GM23338 (cell line): ENCODE data around the gene TENM3. TPM values are rescaled to one million over a fixed set of nuclear protein-coding genes. Genes with fewer than 3 reads are reported as not detected.

Experiments used
- ATAC-seq: fragments of 200-7000 bp; cut with Tn5 transposase; 3 replicates; pipeline ENCODE4 v1.9.1; 2020
- DNase-seq: peaks from one replicate; pipeline ENCODE4 v3.0.0-alpha.2; 2015; ENCODE audit warnings: low spot score
- H2AFZ ChIP-seq: fragments of 200-600 bp; sonication (generic); 2 replicates; pipeline ENCODE4 v1.8.0; 2016; ENCODE audit warnings: antibody characterized with exemption, mild to moderate bottlenecking, moderate library complexity
- H3F3A ChIP-seq: fragments of 200-600 bp; sonication (generic); replicated peaks from 2 replicates; pipeline ENCODE4 v1.8.0; 2017; ENCODE audit warnings: antibody characterized with exemption, mixed run types, low read depth
- H3K27ac ChIP-seq: fragments of 200-600 bp; sonication (generic); 2 replicates; pipeline ENCODE4 v1.6.1; 2016; ENCODE audit warnings: low read depth
- H3K27me3 ChIP-seq: fragments of 200-600 bp; sonication (generic); 2 replicates; pipeline ENCODE4 v1.8.0; 2016; ENCODE audit warnings: mild to moderate bottlenecking, mixed run types, moderate library complexity; ENCODE audit not compliant: insufficient read depth
- H3K36me3 ChIP-seq: fragments of 200-600 bp; sonication (generic); 2 replicates; pipeline ENCODE4 v1.8.0; 2016; ENCODE audit warnings: mild to moderate bottlenecking; ENCODE audit not compliant: insufficient read depth
- H3K4me1 ChIP-seq: fragments of 200-600 bp; sonication (generic); 2 replicates; pipeline ENCODE4 v1.8.0; 2016; ENCODE audit warnings: mild to moderate bottlenecking, moderate library complexity; ENCODE audit not compliant: insufficient read depth
- H3K4me2 ChIP-seq: fragments of 200-600 bp; sonication (generic); 2 replicates; pipeline ENCODE4 v1.7.1; 2017; ENCODE audit warnings: mixed run types
- H3K4me3 ChIP-seq: fragments of 200-600 bp; sonication (generic); 2 replicates; pipeline ENCODE4 v1.6.1; 2016; ENCODE audit warnings: mixed run types
- H3K79me2 ChIP-seq: fragments of 200-600 bp; sonication (generic); replicated peaks from 2 replicates; pipeline ENCODE4 v1.8.0; 2017; ENCODE audit warnings: mild to moderate bottlenecking; ENCODE audit not compliant: insufficient read depth
- H3K9me2 ChIP-seq: fragments of 200-600 bp; sonication (generic); 2 replicates; pipeline ENCODE4 v1.8.0; 2017; ENCODE audit not compliant: insufficient read depth
- H4K20me1 ChIP-seq: fragments of 200-600 bp; sonication (generic); replicated peaks from 2 replicates; pipeline ENCODE4 v1.8.0; 2017; ENCODE audit warnings: mild to moderate bottlenecking; ENCODE audit not compliant: insufficient read depth
- H3K27ac Mint-ChIP-seq: 2 replicates; pipeline ENCODE4 v1.8.0; 2020; ENCODE audit warnings: inconsistent platforms, mild to moderate bottlenecking, moderate library complexity, mixed read lengths
- H3K27me3 Mint-ChIP-seq: 3 replicates; pipeline ENCODE4 v1.8.0; 2022; ENCODE audit warnings: low read depth, mild to moderate bottlenecking, moderate library complexity, mixed read lengths, inconsistent platforms; ENCODE audit not compliant: insufficient read depth, poor library complexity
- H3K36me3 Mint-ChIP-seq: 3 replicates; pipeline ENCODE4 v1.8.0; 2021; ENCODE audit warnings: low read depth, mild to moderate bottlenecking, inconsistent platforms, moderate library complexity, mixed read lengths
- H3K4me1 Mint-ChIP-seq: 3 replicates; pipeline ENCODE4 v1.8.0; 2020; ENCODE audit warnings: mild to moderate bottlenecking, inconsistent platforms, mixed read lengths
- H3K4me3 Mint-ChIP-seq: 3 replicates; pipeline ENCODE4 v1.8.0; 2021; ENCODE audit warnings: moderate library complexity, mild to moderate bottlenecking, inconsistent platforms, mixed read lengths
- H3K9me3 Mint-ChIP-seq: 3 replicates; pipeline ENCODE4 v1.8.0; 2020; ENCODE audit warnings: moderate library complexity, mild to moderate bottlenecking, inconsistent platforms, mixed read lengths
- CREB1 ChIP-seq: fragments of 250-450 bp; sonication (Bioruptor Pico); IDR thresholded peaks from 2 replicates; pipeline ENCODE4 v1.5.0; 2020; ENCODE audit warnings: low read depth, mild to moderate bottlenecking, moderate library complexity
- EZH2 ChIP-seq: fragments of 200-600 bp; sonication (generic); IDR thresholded peaks from one replicate; pipeline ENCODE4 v1.8.0; 2017; ENCODE audit warnings: antibody characterized with exemption, mild to moderate bottlenecking, low read depth; ENCODE audit not compliant: unreplicated experiment
- JUNB ChIP-seq: IDR thresholded peaks from one replicate; pipeline ENCODE4 v1.6.1; 2016; ENCODE audit warnings: antibody characterized with exemption; ENCODE audit not compliant: unreplicated experiment
- NANOG ChIP-seq: IDR thresholded peaks from 2 replicates; pipeline ENCODE4 v1.6.1; 2016; ENCODE audit warnings: antibody characterized with exemption, borderline replicate concordance
- POLR2AphosphoS5 ChIP-seq: IDR thresholded peaks from 2 replicates; pipeline ENCODE4 v1.6.1; 2016; ENCODE audit warnings: antibody characterized with exemption, low read depth
- STAT1 ChIP-seq: IDR thresholded peaks from one replicate; pipeline ENCODE4 v1.6.1; 2016; ENCODE audit warnings: antibody characterized with exemption; ENCODE audit not compliant: unreplicated experiment
- ZNF114 ChIP-seq: fragments of 250-450 bp; sonication (Bioruptor Pico); IDR thresholded peaks from 2 replicates; pipeline ENCODE4 v1.5.0; 2020; ENCODE audit warnings: mild to moderate bottlenecking, moderate library complexity
- ZNF331 ChIP-seq: fragments of 250-450 bp; sonication (Bioruptor Pico); IDR thresholded peaks from 2 replicates; pipeline ENCODE4 v1.5.0; 2020; ENCODE audit warnings: low read depth, mild to moderate bottlenecking, moderate library complexity
- polyA plus RNA-seq: library from polyadenylated mRNA; unstranded; fragments of >200 nt; fragmentation: Nextera tagmentation; extraction: Ambion mirVana; gene quantifications from 2 replicates; pipeline ENCODE4 v1.2.1, GENCODE V29; 2016
- total RNA-seq: library from RNA; depleted of rRNA; stranded (reverse); fragments of >200 nt; shearing (Covaris generic); gene quantifications from 2 replicates; pipeline ENCODE4 v1.2.3, GENCODE V29; 2014
- TF ChIP-seq, protein P1 (sequence below): IDR thresholded peaks from 2 replicates; pipeline ENCODE4 v1.6.1; 2016; ENCODE audit warnings: antibody characterized with exemption
- TF ChIP-seq, protein P2 (sequence below): fragments of 250-450 bp; sonication (Bioruptor Pico); IDR thresholded peaks from 2 replicates; pipeline ENCODE4 v1.5.0; 2020; ENCODE audit warnings: mild to moderate bottlenecking, moderate library complexity
- TF ChIP-seq, protein P3 (sequence below): IDR thresholded peaks from one replicate; pipeline ENCODE4 v1.6.1; 2018; ENCODE audit warnings: antibody characterized with exemption; ENCODE audit not compliant: unreplicated experiment
- TF ChIP-seq, protein P4 (sequence below), 2 experiments: fragments of 200-600 bp in 1 of 2; sonication (generic) in 1 of 2; conservative IDR thresholded peaks; 2 replicates each; pipeline versions ENCODE4 v1.5.1 to v1.6.1; 2016 to 2017; ENCODE audit warnings: antibody characterized with exemption in 2 of 2, low read depth in 2 of 2, mild to moderate bottlenecking in 2 of 2, moderate library complexity in 1 of 2

The TENM3 gene
- total and polyA plus RNA-seq, 2 experiments from 2014 or later = 22.2 to 128 TPM

DNA sequence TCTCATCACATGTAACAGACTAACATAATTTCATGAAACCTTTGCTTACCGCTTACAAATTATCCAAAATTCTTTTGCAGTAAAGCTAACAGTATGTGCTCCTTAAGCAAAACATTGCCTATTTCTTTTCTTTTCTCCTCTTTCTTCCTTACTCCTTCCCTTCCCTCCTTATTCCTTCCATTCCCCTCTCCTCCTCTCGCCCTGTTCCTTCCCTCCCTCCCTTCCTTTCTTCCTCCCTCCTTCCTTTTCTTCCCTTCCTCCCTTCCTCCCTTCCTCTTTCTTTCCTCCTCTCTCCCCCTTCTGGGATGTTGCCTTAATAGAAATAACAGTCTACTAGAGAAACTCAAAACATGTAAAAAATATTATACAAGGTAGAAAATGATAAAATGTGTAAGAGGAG is 246.4 kb downstream of the TENM3 start (continued):
- TF ChIP-seq, protein P1, sequence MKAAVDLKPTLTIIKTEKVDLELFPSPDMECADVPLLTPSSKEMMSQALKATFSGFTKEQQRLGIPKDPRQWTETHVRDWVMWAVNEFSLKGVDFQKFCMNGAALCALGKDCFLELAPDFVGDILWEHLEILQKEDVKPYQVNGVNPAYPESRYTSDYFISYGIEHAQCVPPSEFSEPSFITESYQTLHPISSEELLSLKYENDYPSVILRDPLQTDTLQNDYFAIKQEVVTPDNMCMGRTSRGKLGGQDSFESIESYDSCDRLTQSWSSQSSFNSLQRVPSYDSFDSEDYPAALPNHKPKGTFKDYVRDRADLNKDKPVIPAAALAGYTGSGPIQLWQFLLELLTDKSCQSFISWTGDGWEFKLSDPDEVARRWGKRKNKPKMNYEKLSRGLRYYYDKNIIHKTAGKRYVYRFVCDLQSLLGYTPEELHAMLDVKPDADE = no peak

DNA sequence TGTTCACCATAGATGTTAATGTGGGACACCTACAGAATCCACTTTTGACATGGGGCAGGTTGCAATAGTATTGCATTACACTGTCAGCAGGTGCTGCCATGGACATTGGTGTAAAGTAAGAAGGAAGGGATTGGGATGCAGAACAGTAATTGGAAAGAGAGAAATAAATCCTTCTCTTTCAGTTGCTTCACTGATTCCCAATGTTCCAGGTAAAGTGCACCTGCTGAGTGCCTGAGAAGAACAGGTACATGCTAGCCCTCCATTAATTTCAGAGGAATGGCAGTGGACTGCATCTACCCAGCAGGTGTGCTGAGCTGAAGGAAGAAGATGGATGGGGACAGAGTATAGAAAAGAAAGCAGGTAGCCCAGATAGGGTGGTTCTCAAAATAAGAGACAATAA is 248.5 kb downstream of the TENM3 start:
- H3K4me1 Mint-ChIP-seq = peaks cover 39% of the 10 kb centered on the region
- Histone ChIP-seq H3K9me2 (no peaks in the 10 kb centered on the region), H3K27me3 (no peaks in the 10 kb centered on the region), H2AFZ (no peak overlapping the region), H3K36me3 (no peaks in the 10 kb centered on the region), H3K4me2 (no peak overlapping the region), H3F3A (no peaks in the 10 kb centered on the region), H4K20me1 (no peaks in the 10 kb centered on the region), H3K27ac (no peak overlapping the region), H3K4me3 (no peak overlapping the region), H3K79me2 (peaks cover 87% of the 10 kb centered on the region), H3K4me1 (peaks cover 29% of the 10 kb centered on the region)
- H3K9me3 Mint-ChIP-seq = peaks cover 5% of the 10 kb centered on the region; the same call in 2 of the 3 replicates
- no peak overlapping the region for H3K27ac Mint-ChIP-seq
- DNase-seq (no peak), ATAC-seq (peak; percentile 48; the same call in 2 of the 3 replicates)
- no peaks in the 10 kb centered on the region for H3K27me3 Mint-ChIP-seq
- peaks cover 15% of the 10 kb centered on the region; the same call in 2 of the 3 replicates for H3K36me3 Mint-ChIP-seq
- H3K4me3 Mint-ChIP-seq = no peak overlapping the region
- TF ChIP-seq STAT1 (no peak), ZNF114 (CRISPR knock-in tag) (no peak), EZH2 (no peak), POLR2AphosphoS5 (no peak), NANOG (no peak), JUNB (no peak), CREB1 (CRISPR knock-in tag) (no peak), ZNF331 (CRISPR knock-in tag) (no peak)
- TF ChIP-seq, protein P2, sequence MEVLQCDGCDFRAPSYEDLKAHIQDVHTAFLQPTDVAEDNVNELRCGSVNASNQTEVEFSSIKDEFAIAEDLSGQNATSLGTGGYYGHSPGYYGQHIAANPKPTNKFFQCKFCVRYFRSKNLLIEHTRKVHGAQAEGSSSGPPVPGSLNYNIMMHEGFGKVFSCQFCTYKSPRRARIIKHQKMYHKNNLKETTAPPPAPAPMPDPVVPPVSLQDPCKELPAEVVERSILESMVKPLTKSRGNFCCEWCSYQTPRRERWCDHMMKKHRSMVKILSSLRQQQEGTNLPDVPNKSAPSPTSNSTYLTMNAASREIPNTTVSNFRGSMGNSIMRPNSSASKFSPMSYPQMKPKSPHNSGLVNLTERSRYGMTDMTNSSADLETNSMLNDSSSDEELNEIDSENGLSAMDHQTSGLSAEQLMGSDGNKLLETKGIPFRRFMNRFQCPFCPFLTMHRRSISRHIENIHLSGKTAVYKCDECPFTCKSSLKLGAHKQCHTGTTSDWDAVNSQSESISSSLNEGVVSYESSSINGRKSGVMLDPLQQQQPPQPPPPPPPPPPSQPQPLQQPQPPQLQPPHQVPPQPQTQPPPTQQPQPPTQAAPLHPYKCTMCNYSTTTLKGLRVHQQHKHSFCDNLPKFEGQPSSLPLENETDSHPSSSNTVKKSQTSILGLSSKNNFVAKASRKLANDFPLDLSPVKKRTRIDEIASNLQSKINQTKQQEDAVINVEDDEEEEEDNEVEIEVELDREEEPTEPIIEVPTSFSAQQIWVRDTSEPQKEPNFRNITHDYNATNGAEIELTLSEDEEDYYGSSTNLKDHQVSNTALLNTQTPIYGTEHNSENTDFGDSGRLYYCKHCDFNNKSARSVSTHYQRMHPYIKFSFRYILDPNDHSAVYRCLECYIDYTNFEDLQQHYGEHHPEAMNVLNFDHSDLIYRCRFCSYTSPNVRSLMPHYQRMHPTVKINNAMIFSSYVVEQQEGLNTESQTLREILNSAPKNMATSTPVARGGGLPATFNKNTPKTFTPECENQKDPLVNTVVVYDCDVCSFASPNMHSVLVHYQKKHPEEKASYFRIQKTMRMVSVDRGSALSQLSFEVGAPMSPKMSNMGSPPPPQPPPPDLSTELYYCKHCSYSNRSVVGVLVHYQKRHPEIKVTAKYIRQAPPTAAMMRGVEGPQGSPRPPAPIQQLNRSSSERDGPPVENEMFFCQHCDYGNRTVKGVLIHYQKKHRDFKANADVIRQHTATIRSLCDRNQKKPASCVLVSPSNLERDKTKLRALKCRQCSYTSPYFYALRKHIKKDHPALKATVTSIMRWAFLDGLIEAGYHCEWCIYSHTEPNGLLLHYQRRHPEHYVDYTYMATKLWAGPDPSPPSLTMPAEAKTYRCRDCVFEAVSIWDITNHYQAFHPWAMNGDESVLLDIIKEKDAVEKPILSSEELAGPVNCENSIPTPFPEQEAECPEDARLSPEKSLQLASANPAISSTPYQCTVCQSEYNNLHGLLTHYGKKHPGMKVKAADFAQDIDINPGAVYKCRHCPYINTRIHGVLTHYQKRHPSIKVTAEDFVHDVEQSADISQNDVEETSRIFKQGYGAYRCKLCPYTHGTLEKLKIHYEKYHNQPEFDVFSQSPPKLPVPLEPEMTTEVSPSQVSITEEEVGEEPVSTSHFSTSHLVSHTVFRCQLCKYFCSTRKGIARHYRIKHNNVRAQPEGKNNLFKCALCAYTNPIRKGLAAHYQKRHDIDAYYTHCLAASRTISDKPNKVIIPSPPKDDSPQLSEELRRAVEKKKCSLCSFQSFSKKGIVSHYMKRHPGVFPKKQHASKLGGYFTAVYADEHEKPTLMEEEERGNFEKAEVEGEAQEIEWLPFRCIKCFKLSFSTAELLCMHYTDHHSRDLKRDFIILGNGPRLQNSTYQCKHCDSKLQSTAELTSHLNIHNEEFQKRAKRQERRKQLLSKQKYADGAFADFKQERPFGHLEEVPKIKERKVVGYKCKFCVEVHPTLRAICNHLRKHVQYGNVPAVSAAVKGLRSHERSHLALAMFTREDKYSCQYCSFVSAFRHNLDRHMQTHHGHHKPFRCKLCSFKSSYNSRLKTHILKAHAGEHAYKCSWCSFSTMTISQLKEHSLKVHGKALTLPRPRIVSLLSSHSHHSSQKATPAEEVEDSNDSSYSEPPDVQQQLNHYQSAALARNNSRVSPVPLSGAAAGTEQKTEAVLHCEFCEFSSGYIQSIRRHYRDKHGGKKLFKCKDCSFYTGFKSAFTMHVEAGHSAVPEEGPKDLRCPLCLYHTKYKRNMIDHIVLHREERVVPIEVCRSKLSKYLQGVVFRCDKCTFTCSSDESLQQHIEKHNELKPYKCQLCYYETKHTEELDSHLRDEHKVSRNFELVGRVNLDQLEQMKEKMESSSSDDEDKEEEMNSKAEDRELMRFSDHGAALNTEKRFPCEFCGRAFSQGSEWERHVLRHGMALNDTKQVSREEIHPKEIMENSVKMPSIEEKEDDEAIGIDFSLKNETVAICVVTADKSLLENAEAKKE (CRISPR knock-in tag) = no peak
- TF ChIP-seq, protein P1 = no peak
- TF ChIP-seq, protein P3, sequence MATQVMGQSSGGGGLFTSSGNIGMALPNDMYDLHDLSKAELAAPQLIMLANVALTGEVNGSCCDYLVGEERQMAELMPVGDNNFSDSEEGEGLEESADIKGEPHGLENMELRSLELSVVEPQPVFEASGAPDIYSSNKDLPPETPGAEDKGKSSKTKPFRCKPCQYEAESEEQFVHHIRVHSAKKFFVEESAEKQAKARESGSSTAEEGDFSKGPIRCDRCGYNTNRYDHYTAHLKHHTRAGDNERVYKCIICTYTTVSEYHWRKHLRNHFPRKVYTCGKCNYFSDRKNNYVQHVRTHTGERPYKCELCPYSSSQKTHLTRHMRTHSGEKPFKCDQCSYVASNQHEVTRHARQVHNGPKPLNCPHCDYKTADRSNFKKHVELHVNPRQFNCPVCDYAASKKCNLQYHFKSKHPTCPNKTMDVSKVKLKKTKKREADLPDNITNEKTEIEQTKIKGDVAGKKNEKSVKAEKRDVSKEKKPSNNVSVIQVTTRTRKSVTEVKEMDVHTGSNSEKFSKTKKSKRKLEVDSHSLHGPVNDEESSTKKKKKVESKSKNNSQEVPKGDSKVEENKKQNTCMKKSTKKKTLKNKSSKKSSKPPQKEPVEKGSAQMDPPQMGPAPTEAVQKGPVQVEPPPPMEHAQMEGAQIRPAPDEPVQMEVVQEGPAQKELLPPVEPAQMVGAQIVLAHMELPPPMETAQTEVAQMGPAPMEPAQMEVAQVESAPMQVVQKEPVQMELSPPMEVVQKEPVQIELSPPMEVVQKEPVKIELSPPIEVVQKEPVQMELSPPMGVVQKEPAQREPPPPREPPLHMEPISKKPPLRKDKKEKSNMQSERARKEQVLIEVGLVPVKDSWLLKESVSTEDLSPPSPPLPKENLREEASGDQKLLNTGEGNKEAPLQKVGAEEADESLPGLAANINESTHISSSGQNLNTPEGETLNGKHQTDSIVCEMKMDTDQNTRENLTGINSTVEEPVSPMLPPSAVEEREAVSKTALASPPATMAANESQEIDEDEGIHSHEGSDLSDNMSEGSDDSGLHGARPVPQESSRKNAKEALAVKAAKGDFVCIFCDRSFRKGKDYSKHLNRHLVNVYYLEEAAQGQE = no peak
- TF ChIP-seq, protein P4, sequence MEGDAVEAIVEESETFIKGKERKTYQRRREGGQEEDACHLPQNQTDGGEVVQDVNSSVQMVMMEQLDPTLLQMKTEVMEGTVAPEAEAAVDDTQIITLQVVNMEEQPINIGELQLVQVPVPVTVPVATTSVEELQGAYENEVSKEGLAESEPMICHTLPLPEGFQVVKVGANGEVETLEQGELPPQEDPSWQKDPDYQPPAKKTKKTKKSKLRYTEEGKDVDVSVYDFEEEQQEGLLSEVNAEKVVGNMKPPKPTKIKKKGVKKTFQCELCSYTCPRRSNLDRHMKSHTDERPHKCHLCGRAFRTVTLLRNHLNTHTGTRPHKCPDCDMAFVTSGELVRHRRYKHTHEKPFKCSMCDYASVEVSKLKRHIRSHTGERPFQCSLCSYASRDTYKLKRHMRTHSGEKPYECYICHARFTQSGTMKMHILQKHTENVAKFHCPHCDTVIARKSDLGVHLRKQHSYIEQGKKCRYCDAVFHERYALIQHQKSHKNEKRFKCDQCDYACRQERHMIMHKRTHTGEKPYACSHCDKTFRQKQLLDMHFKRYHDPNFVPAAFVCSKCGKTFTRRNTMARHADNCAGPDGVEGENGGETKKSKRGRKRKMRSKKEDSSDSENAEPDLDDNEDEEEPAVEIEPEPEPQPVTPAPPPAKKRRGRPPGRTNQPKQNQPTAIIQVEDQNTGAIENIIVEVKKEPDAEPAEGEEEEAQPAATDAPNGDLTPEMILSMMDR (conservative IDR thresholded peaks at IDR 0.05; ENCODE audit: low read depth in 2 of 2) = no peak
